Putamen (tissue), 1 donor: ENCODE data around the gene CACNA2D2.

Experiments
- DNase-seq: peaks from one replicate; pipeline ENCODE4 v3.0.0-alpha.2; 2016; ENCODE audit warnings: low spot score

CACNA2D2 gene

GRCh38 chr3:50393061-50393460, 110.4 kb downstream of the CACNA2D2 start:
- DNase-seq: no peak

GRCh38 chr3:50392101-50392715, 111.2 kb downstream of the CACNA2D2 start:
- no peak for DNase-seq

- DNase-seq: no peak
Observed at GRCh38 chr3:50390508-50391224, 112.8 kb downstream of the CACNA2D2 start.

- DNase-seq: no peak
Observed at GRCh38 chr3:50389414-50389767, 114.0 kb downstream of the CACNA2D2 start.

- DNase-seq: no peak
Observed at GRCh38 chr3:50388720-50389413, 114.6 kb downstream of the CACNA2D2 start.

GRCh38 chr3:50388016-50388719, 115.3 kb downstream of the CACNA2D2 start:
- no peak for DNase-seq

GRCh38 chr3:50385754-50386153, 117.7 kb downstream of the CACNA2D2 start:
- DNase-seq: no peak

- DNase-seq: no peak
Observed at GRCh38 chr3:50383750-50384149, 119.7 kb downstream of the CACNA2D2 start.

GRCh38 chr3:50382722-50383121, 120.7 kb downstream of the CACNA2D2 start:
- DNase-seq: no peak

GRCh38 chr3:50381383-50381782, 122.1 kb downstream of the CACNA2D2 start:
- DNase-seq: no peak

GRCh38 chr3:50380405-50381085, 122.9 kb downstream of the CACNA2D2 start:
- DNase-seq: no peak

GRCh38 chr3:50378757-50379156, 124.7 kb downstream of the CACNA2D2 start:
- DNase-seq: no peak

- no peak for DNase-seq
Observed at GRCh38 chr3:50378024-50378423, 125.4 kb downstream of the CACNA2D2 start.

- DNase-seq: no peak
Observed at GRCh38 chr3:50375258-50375931, 128.0 kb downstream of the CACNA2D2 start.

- DNase-seq: no peak
Observed at GRCh38 chr3:50374363-50375257, 128.8 kb downstream of the CACNA2D2 start.

GRCh38 chr3:50373146-50374051, 130.0 kb downstream of the CACNA2D2 start:
- no peak for DNase-seq

GRCh38 chr3:50372349-50372748, 131.1 kb downstream of the CACNA2D2 start:
- DNase-seq: no peak

GRCh38 chr3:50371133-50371685, 132.2 kb downstream of the CACNA2D2 start:
- DNase-seq: no peak

- DNase-seq: no peak
Observed at GRCh38 chr3:50370594-50370993, 132.8 kb downstream of the CACNA2D2 start.
